ENCODE measurements around the gene MAP2K5. TPM values are rescaled to one million over a fixed set of nuclear protein-coding genes. Genes with fewer than 3 reads are reported as not detected.

The MAP2K5 gene
- polyA plus RNA-seq, 1 donor from 2014 or later = 12.1 TPM

- no peaks in the 10 kb centered on the region for H3K9me2 ChIP-seq (ENCODE audit: insufficient read depth, low read length)
- H4K20me1 ChIP-seq (ENCODE audit: insufficient read depth) = no peaks in the 10 kb centered on the region
- no peaks in the 10 kb centered on the region for H3K9me3 ChIP-seq (ENCODE audit: low read length)
- no peaks in the 10 kb centered on the region for H3K79me2 ChIP-seq (replicated peaks; ENCODE audit: insufficient read depth, low read length)
- no peak for TF ChIP-seq MXI1 (conservative IDR thresholded peaks at IDR 0.05; ENCODE audit: poor library complexity, severe bottlenecking)
- no peak for TF ChIP-seq RAD21 (conservative IDR thresholded peaks at IDR 0.05)
- no peak for TF ChIP-seq EP300 (conservative IDR thresholded peaks at IDR 0.05; ENCODE audit: poor library complexity, severe bottlenecking)
- H3K4me3 ChIP-seq (ENCODE audit: low read length) = no peak overlapping the region
- no peaks in the 10 kb centered on the region for H3K27me3 ChIP-seq (ENCODE audit: insufficient read depth, low read depth, low read length)
- no peak overlapping the region for H3K9ac ChIP-seq (ENCODE audit: low read length)
- no peak overlapping the region for H2AFZ ChIP-seq (ENCODE audit: low read depth, low read length)
- H3K36me3 ChIP-seq (ENCODE audit: insufficient read depth, low read length) = no peaks in the 10 kb centered on the region
- H3K27ac ChIP-seq (ENCODE audit: low read length) = no peak overlapping the region
- H3K4me2 ChIP-seq (ENCODE audit: low read length) = no peak overlapping the region
- H3F3A ChIP-seq (ENCODE audit: insufficient read depth, low read length, poor library complexity, severe bottlenecking) = no peaks in the 10 kb centered on the region
Measured at GRCh38 chr15:67691450-67691849, 148.9 kb downstream of the MAP2K5 start.

- Histone ChIP-seq H4K20me1 (ENCODE audit: insufficient read depth) (no peaks in the 10 kb centered on the region), H2AFZ (ENCODE audit: low read depth, low read length) (no peak overlapping the region), H3F3A (ENCODE audit: insufficient read depth, low read length, poor library complexity, severe bottlenecking) (no peaks in the 10 kb centered on the region), H3K9me3 (ENCODE audit: low read length) (no peaks in the 10 kb centered on the region), H3K27me3 (ENCODE audit: insufficient read depth, low read depth, low read length) (no peaks in the 10 kb centered on the region), H3K27ac (ENCODE audit: low read length) (no peak overlapping the region), H3K4me2 (ENCODE audit: low read length) (no peak overlapping the region), H3K4me3 (ENCODE audit: low read length) (no peak overlapping the region), H3K79me2 (replicated peaks; ENCODE audit: insufficient read depth, low read length) (no peaks in the 10 kb centered on the region), H3K9ac (ENCODE audit: low read length) (no peak overlapping the region), H3K9me2 (ENCODE audit: insufficient read depth, low read length) (no peaks in the 10 kb centered on the region), H3K36me3 (ENCODE audit: insufficient read depth, low read length) (no peaks in the 10 kb centered on the region)
- TF ChIP-seq CTCF (IDR thresholded peaks at IDR 0.05; ENCODE audit: poor library complexity, severe bottlenecking) = no peak
- TF ChIP-seq TAF1 (IDR thresholded peaks at IDR 0.05; ENCODE audit: low read depth) = no peak
- no peak for TF ChIP-seq MXI1 (conservative IDR thresholded peaks at IDR 0.05; ENCODE audit: poor library complexity, severe bottlenecking)
- TF ChIP-seq EZH2 (IDR thresholded peaks at IDR 0.05; ENCODE audit: borderline replicate concordance, insufficient read depth, low read length, poor library complexity, severe bottlenecking) = no peak
- no peak for TF ChIP-seq SMC3 (conservative IDR thresholded peaks at IDR 0.05; ENCODE audit: poor library complexity)
Measured at GRCh38 chr15:67692573-67692972, 150.1 kb downstream of the MAP2K5 start.

- no peaks in the 10 kb centered on the region for H4K20me1 ChIP-seq (ENCODE audit: insufficient read depth)
- H3K27me3 ChIP-seq (ENCODE audit: insufficient read depth, low read depth, low read length) = no peaks in the 10 kb centered on the region
- no peaks in the 10 kb centered on the region for H3K9me2 ChIP-seq (ENCODE audit: insufficient read depth, low read length)
- H3K36me3 ChIP-seq (ENCODE audit: insufficient read depth, low read length) = no peaks in the 10 kb centered on the region
- H3K9ac ChIP-seq (ENCODE audit: low read length) = no peak overlapping the region
- no peaks in the 10 kb centered on the region for H3F3A ChIP-seq (ENCODE audit: insufficient read depth, low read length, poor library complexity, severe bottlenecking)
- H3K79me2 ChIP-seq (replicated peaks; ENCODE audit: insufficient read depth, low read length) = no peaks in the 10 kb centered on the region
- H2AFZ ChIP-seq (ENCODE audit: low read depth, low read length) = no peak overlapping the region
- H3K4me2 ChIP-seq (ENCODE audit: low read length) = no peak overlapping the region
- H3K4me3 ChIP-seq (ENCODE audit: low read length) = no peak overlapping the region
- no peak overlapping the region for H3K27ac ChIP-seq (ENCODE audit: low read length)
- no peak for TF ChIP-seq SMC3 (conservative IDR thresholded peaks at IDR 0.05; ENCODE audit: poor library complexity)
- no peak for TF ChIP-seq EZH2 (IDR thresholded peaks at IDR 0.05; ENCODE audit: borderline replicate concordance, insufficient read depth, low read length, poor library complexity, severe bottlenecking)
- TF ChIP-seq TAF1 (IDR thresholded peaks at IDR 0.05; ENCODE audit: low read depth) = no peak
- no peak for TF ChIP-seq EP300 (conservative IDR thresholded peaks at IDR 0.05; ENCODE audit: poor library complexity, severe bottlenecking)
- no peak for TF ChIP-seq POLR2AphosphoS5 (IDR thresholded peaks at IDR 0.05)
- no peak for TF ChIP-seq REST (IDR thresholded peaks at IDR 0.05; ENCODE audit: borderline replicate concordance)
- no peak for TF ChIP-seq CTCF (IDR thresholded peaks at IDR 0.05; ENCODE audit: poor library complexity, severe bottlenecking)
- no peak for TF ChIP-seq MXI1 (conservative IDR thresholded peaks at IDR 0.05; ENCODE audit: poor library complexity, severe bottlenecking)
- TF ChIP-seq RAD21 (conservative IDR thresholded peaks at IDR 0.05) = no peak
- H3K9me3 ChIP-seq (ENCODE audit: low read length) = peaks cover 6% of the 10 kb centered on the region
Measured at GRCh38 chr15:67696087-67696486, 153.6 kb downstream of the MAP2K5 start.
